Endothelial cell of umbilical vein (primary cell): ENCODE data around the gene CCNJL.

Experiments
- CTCF ChIP-seq, 2 donors: IDR thresholded peaks; 1 replicate in 1 of 2; 2 replicates in 1 of 2; pipeline ENCODE4 v1.5.1; 2011; ENCODE audit warnings: low read length in 2 of 2, mild to moderate bottlenecking in 2 of 2, moderate library complexity in 2 of 2, control low read depth in 1 of 2, inconsistent platforms in 1 of 2, low read depth in 1 of 2; ENCODE audit not compliant: insufficient read depth in 1 of 2; ENCODE audit errors: extremely low read depth in 1 of 2
- EZH2 ChIP-seq: IDR thresholded peaks from 2 replicates; pipeline ENCODE4 v1.6.1; 2012; ENCODE audit warnings: borderline replicate concordance, low read depth, mild to moderate bottlenecking, moderate library complexity, low read length, inconsistent platforms; ENCODE audit not compliant: severe bottlenecking
- FOS ChIP-seq: IDR thresholded peaks from 2 replicates; pipeline ENCODE4 v1.6.1; 2011; ENCODE audit warnings: mild to moderate bottlenecking, low read length, moderate library complexity, borderline replicate concordance; ENCODE audit not compliant: insufficient read depth
- MAX ChIP-seq: IDR thresholded peaks from 2 replicates; pipeline ENCODE4 v1.6.1; 2011; ENCODE audit not compliant: insufficient read depth, insufficient read length
- MYC ChIP-seq: IDR thresholded peaks from one replicate; pipeline ENCODE4 v1.6.1; 2011; ENCODE audit warnings: mild to moderate bottlenecking, low read depth, low read length
- POLR2A ChIP-seq: IDR thresholded peaks from 2 replicates; pipeline ENCODE4 v1.6.1; 2012; ENCODE audit warnings: low read depth, mild to moderate bottlenecking, control low read depth, low read length
- POLR2AphosphoS5 ChIP-seq: IDR thresholded peaks from 2 replicates; pipeline ENCODE4 v1.6.1; 2012; ENCODE audit warnings: low read depth, mild to moderate bottlenecking, control low read depth, low read length, moderate library complexity; ENCODE audit not compliant: insufficient read depth

- TF ChIP-seq POLR2A: no peak
- no peak for TF ChIP-seq CTCF (IDR thresholded peaks at IDR 0.05; ENCODE audit: extremely low read depth in 1 of 2, insufficient read depth in 1 of 2, low read depth in 1 of 2, low read length in 2 of 2)
- TF ChIP-seq MAX: no peak
- no peak for TF ChIP-seq POLR2AphosphoS5
- TF ChIP-seq EZH2: no peak
- TF ChIP-seq MYC: no peak
- no peak for TF ChIP-seq FOS
These were observed 44.4 kb upstream of the CCNJL start for GRCh38 chr5:160356550-160357347.
